Activated CD4-positive, alpha-beta T cell treated with anti-CD3 and anti-CD28 coated beads, Interleukin-2, amount 10 ng/mL, durations not matched to agents 24 days and 14 days (primary cell): ENCODE results near the gene EPB41L4A. TPM values are rescaled to one million over a fixed set of nuclear protein-coding genes. Genes with fewer than 3 reads are reported as not detected.

Experiments used
- DNase-seq: peaks from one replicate; pipeline ENCODE4 v3.0.0; 2022
- H3K27ac Mint-ChIP-seq: one replicate; pipeline ENCODE4 v1.8.0; 2022; ENCODE audit warnings: mild to moderate bottlenecking, mixed read lengths
- H3K27me3 Mint-ChIP-seq: one replicate; pipeline ENCODE4 v1.8.0; 2022; ENCODE audit warnings: mixed read lengths
- H3K36me3 Mint-ChIP-seq: one replicate; pipeline ENCODE4 v1.8.0; 2022; ENCODE audit warnings: low read depth, mild to moderate bottlenecking, mixed read lengths
- H3K4me1 Mint-ChIP-seq: one replicate; pipeline ENCODE4 v1.8.0; 2021; ENCODE audit warnings: mixed read lengths
- H3K4me3 Mint-ChIP-seq: one replicate; pipeline ENCODE4 v1.8.0; 2022; ENCODE audit warnings: mild to moderate bottlenecking, moderate library complexity, mixed read lengths
- H3K9me3 Mint-ChIP-seq: one replicate; pipeline ENCODE4 v1.8.0; 2021; ENCODE audit warnings: mixed read lengths
- intact Hi-C: fragments of 100-400 bp; cut with micrococcal nuclease; formaldehyde crosslinking; loops from one replicate; pipeline ENCODE4 v1.15.1; 2023
- total RNA-seq: library from RNA; stranded (reverse); gene quantifications from 2 replicates; pipeline ENCODE4 v1.2.3, GENCODE V29; 2022

Gene EPB41L4A
- total RNA-seq, 1 donor from 2014 or later, result not detected

DNA sequence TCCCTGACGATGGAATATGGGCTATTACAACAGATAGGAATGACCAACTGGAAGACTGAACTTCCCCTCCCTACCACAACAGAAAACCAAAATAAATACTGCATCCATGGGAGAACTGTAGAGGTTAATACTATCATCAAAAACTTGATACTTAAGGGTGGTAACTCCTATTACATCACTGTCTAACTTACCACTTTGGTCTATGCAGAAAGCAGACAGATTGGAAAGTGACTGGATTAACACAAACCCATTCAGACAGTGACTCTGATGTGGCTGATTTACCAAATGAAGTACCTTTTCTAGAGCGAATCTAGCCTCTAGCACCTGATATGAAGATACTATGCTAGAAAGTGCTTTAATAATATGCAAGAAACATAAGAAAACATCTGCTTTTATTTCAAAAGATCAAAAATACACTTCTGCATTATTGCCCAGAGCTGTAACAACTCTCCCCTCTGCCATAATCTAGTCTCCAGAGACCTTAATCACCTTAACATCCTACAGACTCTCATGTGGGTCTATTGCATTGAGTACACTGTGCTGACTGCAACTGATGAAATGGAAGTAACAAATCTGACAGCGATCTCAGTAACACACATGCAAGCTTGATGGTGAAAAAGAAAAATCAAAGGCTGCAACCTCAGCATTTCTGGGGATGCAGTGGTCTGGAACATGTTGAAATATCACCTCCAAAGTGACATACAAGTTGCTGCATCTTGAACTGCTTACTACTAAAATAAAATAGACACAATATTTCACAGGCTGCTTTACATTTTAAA lies 62.7 kb downstream of the EPB41L4A start:
- no peak overlapping the region for H3K27ac Mint-ChIP-seq
- no peaks in the 10 kb centered on the region for H3K4me1 Mint-ChIP-seq
- no peak overlapping the region for H3K4me3 Mint-ChIP-seq
- intact Hi-C loops, result no loop called here
- no peaks in the 10 kb centered on the region for H3K27me3 Mint-ChIP-seq
- DNase-seq, result no peak
- no peaks in the 10 kb centered on the region for H3K9me3 Mint-ChIP-seq
- no peaks in the 10 kb centered on the region for H3K36me3 Mint-ChIP-seq

- DNase-seq, result no peak
- Mint-ChIP-seq H3K27me3 (no peaks in the 10 kb centered on the region), H3K4me1 (no peaks in the 10 kb centered on the region), H3K4me3 (no peak overlapping the region), H3K27ac (no peak overlapping the region), H3K9me3 (no peaks in the 10 kb centered on the region), H3K36me3 (no peaks in the 10 kb centered on the region)
- intact Hi-C loops, result no loop called here
Measured at GRCh38 chr5:112355058-112355685, 63.9 kb downstream of the EPB41L4A start.

GRCh38 chr5:112353678-112354077 lies 65.4 kb downstream of the EPB41L4A start:
- no peak overlapping the region for H3K27ac Mint-ChIP-seq
- no peak overlapping the region for H3K4me3 Mint-ChIP-seq
- no peaks in the 10 kb centered on the region for H3K9me3 Mint-ChIP-seq
- H3K27me3 Mint-ChIP-seq, result no peaks in the 10 kb centered on the region
- no peaks in the 10 kb centered on the region for H3K4me1 Mint-ChIP-seq
- no peak for DNase-seq
- intact Hi-C loops, result no loop called here
- no peaks in the 10 kb centered on the region for H3K36me3 Mint-ChIP-seq

DNA sequence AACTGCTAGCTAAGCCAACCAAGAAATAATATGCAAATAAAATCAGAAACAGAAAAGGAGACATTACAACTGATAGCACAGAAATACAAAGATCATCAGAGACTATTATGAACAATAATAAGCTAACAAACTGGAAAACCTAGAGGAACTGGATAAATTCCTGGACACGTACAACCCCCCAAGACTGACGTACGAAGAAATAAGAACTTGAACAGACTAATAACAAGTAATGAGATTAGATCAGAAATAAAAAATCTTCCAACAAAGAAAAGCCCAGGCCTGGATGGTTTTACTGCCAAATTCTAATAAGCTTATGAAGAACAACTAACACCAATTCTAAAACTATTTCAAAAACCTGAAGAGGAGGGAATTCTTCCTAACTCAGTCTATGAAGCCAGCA lies 67.9 kb downstream of the EPB41L4A start:
- DNase-seq, result no peak
- Mint-ChIP-seq H3K36me3 (no peaks in the 10 kb centered on the region), H3K4me1 (no peaks in the 10 kb centered on the region)

GRCh38 chr5:112350626-112351025 lies 68.5 kb downstream of the EPB41L4A start:
- no peaks in the 10 kb centered on the region for H3K9me3 Mint-ChIP-seq
- no peaks in the 10 kb centered on the region for H3K4me1 Mint-ChIP-seq
- intact Hi-C loops, result no loop called here
- H3K4me3 Mint-ChIP-seq, result no peak overlapping the region
- H3K27ac Mint-ChIP-seq, result no peak overlapping the region
- DNase-seq, result no peak
- no peaks in the 10 kb centered on the region for H3K36me3 Mint-ChIP-seq
- no peaks in the 10 kb centered on the region for H3K27me3 Mint-ChIP-seq

More for the DNA sequence above, 67.9 kb downstream of the EPB41L4A start:
- no peaks in the 10 kb centered on the region for H3K9me3 Mint-ChIP-seq
- H3K27me3 Mint-ChIP-seq, result no peaks in the 10 kb centered on the region
- H3K4me3 Mint-ChIP-seq, result no peak overlapping the region
- intact Hi-C loops, result no loop called here
- H3K27ac Mint-ChIP-seq, result no peak overlapping the region

DNA sequence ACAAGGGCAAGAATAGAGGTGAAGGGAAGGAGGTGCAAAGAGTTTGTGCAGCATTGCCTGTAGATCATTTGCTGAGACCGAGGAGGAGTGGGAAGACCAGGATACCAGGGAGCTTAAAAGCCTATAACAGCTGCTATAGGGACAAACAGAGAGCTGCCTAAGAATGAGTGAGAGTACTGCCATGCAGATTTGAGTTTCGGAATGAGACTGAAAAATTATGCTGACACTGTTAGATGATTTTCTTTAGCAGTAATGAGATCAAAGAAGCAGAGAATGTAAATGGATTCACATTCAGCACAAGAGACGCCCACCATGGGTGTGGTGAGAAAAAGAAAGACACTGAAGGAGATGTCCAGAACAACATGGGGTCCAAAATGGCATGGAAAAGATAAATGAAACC lies 69.7 kb downstream of the EPB41L4A start:
- H3K36me3 Mint-ChIP-seq, result no peaks in the 10 kb centered on the region
- no peaks in the 10 kb centered on the region for H3K4me1 Mint-ChIP-seq
- intact Hi-C loops, result no loop called here
- H3K9me3 Mint-ChIP-seq, result no peaks in the 10 kb centered on the region
- no peaks in the 10 kb centered on the region for H3K27me3 Mint-ChIP-seq
- no peak overlapping the region for H3K4me3 Mint-ChIP-seq
- H3K27ac Mint-ChIP-seq, result no peak overlapping the region
- no peak for DNase-seq

DNA sequence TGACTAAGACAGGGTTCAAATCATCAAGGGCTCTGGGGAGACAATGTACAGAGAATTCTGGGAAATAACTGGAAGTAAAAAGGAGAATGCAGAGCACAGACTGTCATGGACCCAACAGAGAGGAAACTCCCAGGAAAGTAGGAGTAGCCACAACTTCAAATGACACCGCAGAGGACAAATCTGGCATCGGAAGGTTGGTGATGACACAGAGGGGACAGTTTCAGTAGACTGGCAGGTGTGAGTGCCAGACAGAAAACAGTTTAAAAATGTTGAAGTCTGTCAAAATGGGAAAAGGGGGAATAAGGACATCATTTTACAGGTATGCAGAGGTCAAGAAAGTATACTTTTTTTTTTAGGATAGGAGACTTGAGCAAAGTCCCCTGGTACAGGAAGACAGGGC lies 70.2 kb downstream of the EPB41L4A start:
- no peaks in the 10 kb centered on the region for H3K9me3 Mint-ChIP-seq
- no peaks in the 10 kb centered on the region for H3K27me3 Mint-ChIP-seq
- H3K36me3 Mint-ChIP-seq, result no peaks in the 10 kb centered on the region
- intact Hi-C loops, result no loop called here
- H3K4me3 Mint-ChIP-seq, result no peak overlapping the region
- no peaks in the 10 kb centered on the region for H3K4me1 Mint-ChIP-seq
- H3K27ac Mint-ChIP-seq, result no peak overlapping the region
- DNase-seq, result no peak

GRCh38 chr5:112348387-112348786 lies 70.7 kb downstream of the EPB41L4A start:
- no peak overlapping the region for H3K27ac Mint-ChIP-seq
- DNase-seq, result no peak
- H3K36me3 Mint-ChIP-seq, result no peaks in the 10 kb centered on the region
- intact Hi-C loops, result no loop called here
- H3K27me3 Mint-ChIP-seq, result no peaks in the 10 kb centered on the region
- no peak overlapping the region for H3K4me3 Mint-ChIP-seq
- H3K4me1 Mint-ChIP-seq, result no peaks in the 10 kb centered on the region
- no peaks in the 10 kb centered on the region for H3K9me3 Mint-ChIP-seq

GRCh38 chr5:112346411-112347044 lies 72.5 kb downstream of the EPB41L4A start:
- no peaks in the 10 kb centered on the region for H3K4me1 Mint-ChIP-seq
- no peak overlapping the region for H3K27ac Mint-ChIP-seq
- DNase-seq, result no peak
- H3K36me3 Mint-ChIP-seq, result no peaks in the 10 kb centered on the region
- H3K27me3 Mint-ChIP-seq, result no peaks in the 10 kb centered on the region
- intact Hi-C loops, result no loop called here
- no peak overlapping the region for H3K4me3 Mint-ChIP-seq
- no peaks in the 10 kb centered on the region for H3K9me3 Mint-ChIP-seq

GRCh38 chr5:112344540-112344939 lies 74.5 kb downstream of the EPB41L4A start:
- DNase-seq, result no peak
- H3K9me3 Mint-ChIP-seq, result no peaks in the 10 kb centered on the region
- H3K36me3 Mint-ChIP-seq, result no peaks in the 10 kb centered on the region
- H3K4me3 Mint-ChIP-seq, result no peak overlapping the region
- intact Hi-C loops, result no loop called here
- no peaks in the 10 kb centered on the region for H3K4me1 Mint-ChIP-seq
- H3K27ac Mint-ChIP-seq, result no peak overlapping the region
- H3K27me3 Mint-ChIP-seq, result no peaks in the 10 kb centered on the region

GRCh38 chr5:112342389-112342788 lies 76.7 kb downstream of the EPB41L4A start:
- Mint-ChIP-seq H3K9me3 (no peaks in the 10 kb centered on the region), H3K27ac (no peak overlapping the region), H3K4me1 (no peaks in the 10 kb centered on the region), H3K27me3 (no peaks in the 10 kb centered on the region), H3K36me3 (no peaks in the 10 kb centered on the region), H3K4me3 (no peak overlapping the region)
- intact Hi-C loops, result no loop called here
- no peak for DNase-seq

- H3K27ac Mint-ChIP-seq, result no peak overlapping the region
- intact Hi-C loops, result no loop called here
- no peak for DNase-seq
- no peaks in the 10 kb centered on the region for H3K4me1 Mint-ChIP-seq
- H3K9me3 Mint-ChIP-seq, result no peaks in the 10 kb centered on the region
- H3K27me3 Mint-ChIP-seq, result peaks cover 5% of the 10 kb centered on the region
- H3K4me3 Mint-ChIP-seq, result no peak overlapping the region
- H3K36me3 Mint-ChIP-seq, result no peaks in the 10 kb centered on the region
Measured at GRCh38 chr5:112339761-112340160, 79.3 kb downstream of the EPB41L4A start.

GRCh38 chr5:112338681-112339337 lies 80.3 kb downstream of the EPB41L4A start:
- Mint-ChIP-seq H3K27me3 (peaks cover 9% of the 10 kb centered on the region), H3K27ac (no peak overlapping the region), H3K9me3 (no peaks in the 10 kb centered on the region), H3K36me3 (no peaks in the 10 kb centered on the region), H3K4me1 (no peaks in the 10 kb centered on the region), H3K4me3 (no peak overlapping the region)
- DNase-seq, result no peak
- intact Hi-C loops, result no loop called here

DNA sequence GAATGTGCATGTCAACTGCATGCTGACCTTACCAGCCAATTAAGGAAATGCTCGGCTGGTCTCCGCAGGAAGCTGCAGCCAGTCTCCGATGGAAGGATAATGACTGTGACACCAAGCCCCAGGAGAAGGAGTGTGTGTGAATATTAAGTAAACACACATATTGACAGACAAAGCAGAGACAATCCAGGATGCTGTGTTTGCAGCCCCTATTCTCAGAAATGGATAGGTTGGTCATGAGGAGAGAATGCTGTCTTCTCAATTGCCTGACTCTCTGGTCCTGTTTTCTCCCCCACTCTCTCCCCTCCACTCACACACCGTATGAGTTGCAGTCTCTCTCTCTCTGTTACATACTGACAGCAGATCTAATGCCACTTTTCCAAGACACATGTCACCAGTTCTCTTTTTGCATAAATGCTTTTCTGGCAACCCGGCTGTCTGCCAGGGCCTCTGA lies 85.7 kb downstream of the EPB41L4A start:
- Mint-ChIP-seq H3K36me3 (no peaks in the 10 kb centered on the region), H3K9me3 (no peaks in the 10 kb centered on the region), H3K27me3 (peaks cover 16% of the 10 kb centered on the region), H3K4me1 (peaks cover 4% of the 10 kb centered on the region), H3K27ac (no peak overlapping the region), H3K4me3 (no peak overlapping the region)
- intact Hi-C loops, result no loop called here
- no peak for DNase-seq
